GM12872 (cell line): ENCODE measurements around the gene CABLES1.

Source experiments
- CTCF ChIP-seq: IDR thresholded peaks from 3 replicates; pipeline ENCODE4 v1.5.1; 2011; ENCODE audit warnings: low read depth, mild to moderate bottlenecking, low read length, moderate library complexity; ENCODE audit not compliant: insufficient read depth

CABLES1 gene

GRCh38 chr18:23259701-23260681, 124.7 kb downstream of the CABLES1 start:
- TF ChIP-seq CTCF, result no peak

- no peak for TF ChIP-seq CTCF
Observed at GRCh38 chr18:23260926-23261590, 125.8 kb downstream of the CABLES1 start.

GRCh38 chr18:23263551-23264235, 128.4 kb downstream of the CABLES1 start:
- TF ChIP-seq CTCF, result no peak

GRCh38 chr18:23265682-23266399, 130.6 kb downstream of the CABLES1 start:
- TF ChIP-seq CTCF, result no peak

GRCh38 chr18:23266717-23267446, 131.6 kb downstream of the CABLES1 start:
- no peak for TF ChIP-seq CTCF

- TF ChIP-seq CTCF, result no peak
Observed at GRCh38 chr18:23267447-23267776, 132.1 kb downstream of the CABLES1 start.
